Activated T-cell treated with anti-CD3 and anti-CD28 coated beads, Interleukin-2, amount 50 U/mL, for 48 hours (primary cell): ENCODE results near the gene NOXA1.

ENCODE experiments used
- DNase-seq, 2 experiments: peaks; one replicate each; pipeline ENCODE4 v3.0.0-alpha.2; 2020

Gene NOXA1

GRCh38 chr9:137455359-137455991 lies 32.3 kb downstream of the NOXA1 start:
- DNase-seq, result no peak

DNA sequence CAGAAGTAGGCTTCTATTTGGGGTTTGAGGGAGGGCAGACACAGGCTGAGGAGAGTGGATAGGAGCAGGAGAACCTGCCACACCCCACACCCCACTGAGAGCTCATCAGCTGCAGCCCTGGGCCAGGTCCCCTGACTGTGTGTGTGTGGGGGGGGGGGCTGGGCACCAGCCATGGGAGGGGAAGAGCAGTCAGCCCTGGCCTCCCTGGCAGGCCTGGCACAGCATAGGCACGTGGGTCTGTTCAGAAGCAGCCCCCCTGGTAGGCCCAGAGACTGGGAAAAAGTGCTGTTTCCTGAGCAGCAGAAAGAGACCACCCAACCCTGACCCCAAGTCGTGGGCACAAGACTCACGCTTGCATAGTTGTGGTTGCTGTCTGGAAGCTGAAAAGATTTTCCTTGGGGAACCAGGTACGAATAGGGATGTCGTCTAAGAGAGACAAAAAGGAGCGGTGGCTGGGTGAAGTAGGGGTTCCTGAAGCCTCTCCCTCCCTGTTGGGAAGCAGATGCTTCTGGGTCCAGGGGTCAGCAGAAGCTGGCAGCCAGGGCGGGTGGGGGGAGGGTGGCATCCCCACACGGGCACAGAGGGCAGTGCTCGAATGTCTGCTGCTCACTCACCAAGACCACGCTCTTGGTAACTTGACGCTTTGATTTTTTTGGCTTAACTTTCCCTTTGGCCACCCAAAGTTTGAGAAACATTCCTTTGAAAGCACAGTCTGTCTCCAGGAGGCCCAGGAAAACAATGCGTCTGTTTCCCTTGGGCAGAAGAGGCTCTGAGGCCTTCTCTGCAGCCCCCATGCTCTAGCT lies 33.1 kb downstream of the NOXA1 start:
- DNase-seq, result no peak

DNA sequence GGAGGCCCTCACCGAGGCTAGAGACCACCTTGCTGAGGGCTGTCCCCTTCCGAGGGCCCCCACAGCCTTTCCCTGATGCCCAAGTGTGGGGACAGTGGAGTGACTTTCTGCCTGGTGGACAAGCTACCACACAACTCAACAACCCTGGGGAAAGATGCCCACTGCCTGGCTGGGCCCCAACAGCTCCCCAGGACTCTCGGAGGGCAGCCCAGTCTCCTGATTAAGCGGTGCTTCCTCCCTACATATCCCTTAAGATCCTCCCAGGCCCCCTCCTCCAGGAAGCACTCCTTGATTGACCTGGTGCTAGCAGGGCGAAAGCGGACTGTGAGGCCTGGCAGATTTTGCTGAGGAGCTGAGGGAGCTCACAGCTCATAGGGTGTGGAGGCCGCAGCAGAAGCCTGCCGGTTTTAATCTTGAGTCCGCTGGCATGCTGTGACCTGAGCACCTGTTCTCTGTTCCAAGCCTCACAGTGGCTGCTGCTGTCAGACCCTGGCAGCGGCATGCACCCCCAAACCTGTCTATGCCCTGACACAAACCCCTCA lies 33.7 kb downstream of the NOXA1 start:
- no peak for DNase-seq

DNA sequence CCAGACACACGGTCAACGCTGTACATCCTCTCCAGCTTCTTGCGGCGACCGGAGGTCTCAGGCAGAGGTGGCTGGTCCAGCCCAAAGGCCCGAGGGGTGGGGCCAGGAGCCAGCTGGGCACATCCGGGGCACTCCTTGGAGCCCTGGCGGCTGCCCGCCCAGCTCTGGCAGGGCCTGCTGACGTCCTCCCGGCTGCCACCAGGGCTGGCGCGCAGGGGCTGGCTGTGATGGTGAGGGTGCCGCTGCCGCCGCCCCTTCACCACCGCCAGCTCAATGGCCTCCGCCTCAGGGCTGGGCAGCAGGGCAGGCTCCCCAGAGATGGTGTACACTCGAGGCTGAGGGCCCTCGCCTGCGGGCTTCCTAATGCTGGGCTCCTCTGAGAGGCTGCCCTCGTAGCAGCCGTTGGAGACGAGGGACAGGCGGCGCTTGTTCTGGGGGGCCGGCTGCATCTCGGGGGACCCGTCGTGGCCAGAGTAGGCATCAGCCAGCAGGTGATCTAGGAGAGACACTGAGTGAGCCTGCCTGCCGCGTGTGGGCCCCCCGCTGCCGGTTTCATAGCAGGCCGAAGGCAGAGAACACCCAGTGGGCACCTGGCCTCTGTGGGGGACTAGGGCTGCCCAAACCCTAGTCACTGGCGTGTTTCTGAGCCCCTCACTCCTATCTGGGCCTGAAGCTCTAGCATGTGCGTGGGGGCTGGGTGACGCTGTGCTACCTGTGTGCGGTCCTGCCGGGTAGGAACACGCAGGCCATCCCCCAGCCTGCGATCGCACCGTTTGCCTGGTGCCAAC lies 34.4 kb downstream of the NOXA1 start:
- DNase-seq, result no peak

GRCh38 chr9:137458194-137459151 lies 35.3 kb downstream of the NOXA1 start:
- DNase-seq, result no peak

GRCh38 chr9:137459152-137459600 lies 36.0 kb downstream of the NOXA1 start, which contains the start of gene NSMF:
Gene NSMF, minus strand, starts transcription at chr9:137459334. Its CDS starts 232 bp downstream, at chr9:137459102.
- peak; percentile 93 to 97 for DNase-seq

GRCh38 chr9:137459601-137460362 lies 36.6 kb downstream of the NOXA1 start:
- DNase-seq, result no peak

DNA sequence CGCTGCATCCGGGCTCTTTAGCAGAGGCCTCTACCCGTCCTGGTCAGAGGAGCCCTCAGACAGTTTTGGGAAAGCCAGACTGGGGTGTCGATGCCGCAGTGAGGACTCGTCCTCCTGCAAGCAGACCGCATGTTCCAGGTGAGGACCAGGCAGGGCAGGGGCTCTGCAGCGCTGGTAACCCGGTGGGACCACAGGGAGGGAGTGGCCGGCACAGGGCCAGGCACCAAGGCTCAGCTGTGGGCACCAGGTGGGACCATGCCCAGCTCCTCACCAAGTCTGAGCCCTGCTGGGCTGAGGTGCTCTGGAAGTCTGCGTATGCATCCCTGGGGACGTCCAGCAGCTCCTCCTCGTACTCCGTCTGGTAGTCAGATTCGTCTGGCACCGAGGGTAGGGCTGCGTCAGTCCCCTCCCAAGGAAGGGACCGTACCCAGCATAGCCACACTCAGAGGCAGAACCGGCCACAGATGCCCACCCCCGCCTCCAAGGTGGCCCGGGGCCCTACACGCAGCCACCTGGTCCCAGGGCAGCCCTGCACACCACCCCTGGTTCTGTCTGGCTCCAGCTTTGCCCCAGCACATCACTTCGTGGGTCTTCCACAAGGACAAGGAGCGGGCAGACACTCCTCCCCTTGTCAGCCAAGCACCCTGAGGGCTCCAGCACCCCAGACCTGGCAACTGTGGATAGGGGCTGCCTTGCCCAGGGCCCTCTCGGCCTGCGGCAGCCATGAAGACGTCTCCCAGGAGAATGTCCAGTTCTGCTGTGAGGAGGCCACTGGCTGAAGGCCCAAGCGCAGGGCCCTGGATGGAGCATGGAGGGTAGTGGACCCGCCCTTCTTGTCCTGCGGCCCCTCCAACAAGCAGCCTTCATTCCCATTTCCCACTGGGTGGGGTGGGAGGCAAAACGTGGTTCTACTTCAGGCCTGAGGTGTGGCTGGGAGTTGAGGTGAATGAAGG lies 37.4 kb downstream of the NOXA1 start:
- peak in 1 of 2 experiments; percentile 27 for DNase-seq

DNA sequence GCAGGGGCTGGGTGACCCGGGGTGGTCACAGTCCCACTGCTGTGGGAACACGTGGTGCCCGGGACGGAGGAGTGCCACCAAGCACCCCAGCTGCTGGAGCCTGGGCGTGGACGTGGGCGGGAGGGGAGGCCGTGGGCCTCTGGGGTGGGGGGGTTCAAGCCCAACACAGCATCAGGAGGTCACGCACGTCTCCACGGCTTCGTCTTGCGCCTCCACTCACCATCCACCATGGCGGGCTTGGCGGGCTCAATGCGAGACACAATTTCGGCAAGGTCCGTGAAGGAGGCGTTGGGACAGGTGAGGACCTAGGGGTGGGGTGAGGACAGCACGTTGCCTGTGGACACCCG lies 38.1 kb downstream of the NOXA1 start:
- no peak for DNase-seq

DNA sequence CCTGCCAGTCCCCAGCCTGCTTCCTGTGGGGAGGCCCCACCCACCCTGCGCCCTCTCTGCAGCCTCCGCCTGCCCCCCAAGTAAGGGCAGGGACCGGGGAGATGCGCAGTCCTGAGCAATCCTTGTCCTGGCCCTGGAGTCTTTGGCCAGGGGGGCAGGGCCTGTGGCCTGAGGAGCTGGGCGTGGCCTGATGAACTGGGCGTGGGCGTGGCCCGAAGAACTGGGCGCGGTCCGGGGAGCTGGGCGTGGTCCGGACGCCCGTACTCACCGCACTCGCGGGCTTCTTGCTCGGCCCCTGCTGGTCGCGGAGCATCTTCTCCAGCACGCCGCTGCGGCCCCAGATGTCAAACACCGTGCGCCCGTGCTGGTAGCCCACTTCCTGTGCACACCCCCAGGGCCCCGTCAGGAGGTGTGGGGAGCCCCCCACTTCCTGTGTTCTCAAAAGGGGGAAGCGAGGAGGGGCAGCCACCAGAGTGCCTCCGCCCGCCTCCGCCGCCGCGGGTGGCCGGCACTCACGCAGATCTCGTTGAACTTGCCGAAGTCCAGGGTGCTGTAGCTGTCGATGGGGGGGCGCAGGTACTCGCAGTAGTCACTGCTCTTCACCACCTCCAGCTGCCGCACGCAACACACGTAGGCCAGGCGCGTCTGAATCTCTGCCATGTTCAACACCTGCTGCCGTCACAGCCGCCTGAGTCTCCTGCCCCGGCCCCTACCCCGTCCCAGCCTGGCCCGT lies 38.6 kb downstream of the NOXA1 start:
- peak; percentile 88 to 91 for DNase-seq

DNA sequence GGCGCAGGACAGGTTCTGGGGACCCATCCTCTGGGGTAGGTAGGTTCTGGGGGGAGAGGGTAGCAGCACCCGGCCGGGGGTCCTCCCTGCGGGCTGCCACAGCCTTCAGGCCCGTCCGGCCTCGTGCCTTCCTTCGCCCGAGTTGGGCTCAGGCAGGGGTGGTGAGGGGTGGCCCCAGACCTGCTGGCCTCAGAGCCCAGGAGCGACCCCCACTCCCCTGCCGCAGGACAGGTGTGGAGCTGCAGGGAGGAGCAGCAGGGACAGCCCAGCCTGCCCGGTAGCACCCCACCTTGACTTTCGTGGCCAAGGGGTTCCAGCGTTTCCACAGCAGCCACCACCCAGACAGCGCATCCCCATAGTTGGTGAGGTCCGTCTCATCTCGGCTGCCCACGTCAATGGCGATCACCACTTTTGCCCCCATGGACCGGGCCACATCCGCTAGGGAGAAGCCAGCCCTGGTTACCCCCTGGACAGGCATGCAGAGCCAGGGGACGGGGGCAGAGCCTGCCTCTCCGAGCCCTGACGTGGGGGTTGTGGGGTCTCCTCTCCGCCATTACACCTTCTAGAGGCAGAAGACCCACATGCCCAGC lies 39.3 kb downstream of the NOXA1 start:
- peak in 1 of 2 experiments; percentile 20 for DNase-seq

DNA sequence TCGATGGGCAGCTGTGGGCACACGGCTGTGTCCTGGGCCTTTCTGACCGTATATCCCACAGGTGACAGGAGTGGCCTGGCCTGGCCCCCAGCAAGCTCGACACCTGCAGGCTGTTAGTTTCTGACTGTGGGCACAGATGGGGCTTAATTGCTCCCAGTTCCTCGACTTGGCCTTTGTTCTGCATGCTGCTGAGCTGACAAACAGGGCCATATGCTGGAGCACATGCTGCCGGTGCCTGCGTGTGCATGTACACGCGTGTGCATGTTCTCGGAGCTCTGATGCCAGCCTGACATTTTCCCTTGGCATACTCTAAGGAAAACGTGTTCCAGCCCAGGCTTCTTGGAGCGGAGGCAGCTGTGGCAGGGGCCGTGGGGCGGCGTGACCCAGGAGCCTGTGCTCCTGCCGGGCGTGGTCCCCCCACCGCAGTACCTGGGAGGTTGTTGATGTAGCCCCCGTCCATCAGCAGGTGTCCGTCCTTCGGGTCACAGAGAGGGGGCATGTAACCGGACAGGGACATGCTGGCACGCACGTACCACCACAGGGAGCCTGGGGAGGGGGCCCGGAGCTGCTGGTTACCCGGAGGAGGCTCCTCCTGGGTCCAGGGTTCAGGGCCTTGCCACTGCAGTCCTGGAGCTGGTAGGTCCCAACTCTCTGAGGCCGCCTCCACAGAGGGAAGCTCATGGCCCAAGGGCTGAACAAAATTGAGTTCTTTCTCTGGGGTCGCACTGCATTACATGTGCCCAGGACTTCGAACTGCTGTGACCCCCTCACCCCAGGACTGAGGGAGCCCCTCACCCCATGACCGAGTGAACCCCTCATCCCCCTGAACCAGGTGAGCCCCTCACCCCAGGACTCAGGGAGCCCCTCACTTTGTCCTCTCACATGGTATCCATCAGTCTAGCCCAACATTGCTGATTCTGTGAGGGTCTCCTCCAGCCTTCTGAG lies 40.1 kb downstream of the NOXA1 start:
- no peak for DNase-seq

- DNase-seq, result no peak
Measured at GRCh38 chr9:137463931-137464290, 40.7 kb downstream of the NOXA1 start.

DNA sequence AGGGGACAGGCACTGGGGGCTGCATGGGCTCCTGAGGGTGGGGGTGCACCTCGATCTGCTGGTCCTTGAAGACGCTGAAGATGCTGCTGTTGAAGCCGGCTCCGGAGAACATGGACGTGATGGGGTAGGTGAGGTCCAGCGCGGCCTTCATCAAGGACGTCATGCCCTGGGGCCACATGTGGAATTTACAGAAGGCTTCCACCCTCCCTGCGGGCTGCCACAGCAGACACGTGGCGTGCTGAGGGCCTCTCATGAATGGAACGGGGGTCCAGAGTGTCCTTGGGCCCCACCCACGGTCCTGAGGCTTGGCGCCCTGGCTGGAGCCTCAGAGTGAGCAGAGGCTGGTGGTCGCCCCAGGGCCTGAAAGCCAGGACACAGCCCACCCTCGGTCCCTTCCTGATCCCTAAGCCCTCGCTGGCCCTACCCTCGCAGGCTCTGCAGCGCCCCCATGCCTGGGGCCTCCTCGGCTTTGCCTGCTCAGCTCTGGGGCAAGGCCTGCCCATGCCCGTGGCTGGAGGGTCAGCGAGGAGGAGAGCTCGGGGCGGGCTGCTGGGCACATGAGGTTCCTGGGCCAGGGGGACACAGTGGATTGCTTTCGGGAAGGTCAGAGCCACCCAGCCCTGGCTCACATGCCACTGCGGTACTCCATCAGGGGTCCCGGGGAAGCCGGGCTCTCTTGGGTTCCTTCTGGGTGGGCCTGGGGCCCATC lies 41.3 kb downstream of the NOXA1 start:
- no peak for DNase-seq

- no peak for DNase-seq
Measured at GRCh38 chr9:137465000-137465719, 42.0 kb downstream of the NOXA1 start.

- no peak for DNase-seq
Measured at GRCh38 chr9:137465720-137466388, 42.7 kb downstream of the NOXA1 start.
